ENCODE results near the gene BRICD5.

DNA sequence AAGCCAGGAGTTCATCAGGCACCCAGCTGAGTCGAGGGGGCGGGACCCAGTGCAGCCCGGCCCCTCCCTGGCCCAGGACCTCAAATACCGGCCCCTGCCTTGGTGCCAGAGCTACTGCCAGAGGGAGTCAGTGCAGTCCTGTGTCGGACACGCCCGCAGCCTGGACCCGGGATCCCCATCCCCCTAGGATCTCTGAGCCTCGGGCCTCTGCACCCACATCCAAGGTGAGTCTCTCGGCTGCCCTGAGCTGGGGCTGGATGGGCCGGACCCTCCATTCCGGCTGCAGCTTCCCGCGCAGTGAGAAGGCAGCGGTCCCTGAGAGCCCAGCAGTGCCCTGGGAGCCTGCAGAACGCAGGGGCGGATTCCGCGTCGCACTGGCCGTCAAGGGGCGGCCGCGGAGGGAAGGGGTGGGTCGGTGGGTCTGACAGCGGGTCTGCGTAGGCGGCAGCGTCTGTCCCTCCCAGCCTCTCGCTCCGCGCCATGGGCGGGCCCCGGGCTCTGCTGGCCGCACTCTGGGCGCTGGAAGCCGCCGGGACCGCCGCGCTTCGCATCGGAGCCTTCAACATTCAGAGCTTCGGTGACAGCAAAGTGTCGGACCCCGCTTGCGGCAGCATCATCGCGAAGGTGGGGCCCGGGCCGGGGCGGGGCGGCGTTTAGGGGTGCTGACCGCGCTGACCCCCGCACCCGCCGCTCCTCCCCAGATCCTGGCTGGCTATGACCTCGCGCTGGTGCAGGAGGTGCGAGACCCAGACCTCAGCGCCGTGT, 25.9 kb upstream of the BRICD5 start, which contains the start of gene DNASE1L2:
- no peak for TF ChIP-seq CTCF (conservative IDR thresholded peaks at IDR 0.05; ENCODE audit: low read depth, low read length)
- no peak for TF ChIP-seq EZH2 (IDR thresholded peaks at IDR 0.05; ENCODE audit: borderline replicate concordance, low read depth, low read length, poor library complexity, severe bottlenecking)
